Right lobe of liver (tissue), 6 donors: ENCODE results near the gene STX3. TPM values are rescaled to one million over a fixed set of nuclear protein-coding genes. Genes with fewer than 3 reads are reported as not detected.

ENCODE experiments used
- ATAC-seq, 4 donors: fragments of 200-7000 bp; cut with Tn5 transposase; one replicate each; pipeline ENCODE4 v1.9.1; 2020; ENCODE audit warnings: mild to moderate bottlenecking in 4 of 4, moderate library complexity in 4 of 4
- DNase-seq, 3 donors: peaks; one replicate each; pipeline ENCODE4 v3.0.0-alpha.2; 2020
- H3K27ac ChIP-seq, 3 donors: fragments of 200-600 bp; one replicate each; pipeline ENCODE4 v1.8.0; 2022
- H3K27me3 ChIP-seq, 2 donors: fragments of 200-600 bp; one replicate each; pipeline ENCODE4 v1.8.0; 2022
- H3K36me3 ChIP-seq, 4 donors: fragments of 200-600 bp; sonication (generic) in 1 of 4; one replicate each; pipeline versions ENCODE4 v1.5.1 to v1.8.0; 2017 to 2022; ENCODE audit warnings: control low read depth in 1 of 4
- H3K4me1 ChIP-seq, 4 donors: fragments of 200-600 bp; sonication (generic) in 1 of 4; one replicate each; pipeline versions ENCODE4 v1.5.1 to v1.8.0; 2017 to 2022; ENCODE audit warnings: control low read depth in 1 of 4
- H3K4me3 ChIP-seq, 3 donors: fragments of 200-600 bp; one replicate each; pipeline ENCODE4 v1.8.0; 2022
- H3K9me3 ChIP-seq, 4 donors: fragments of 200-600 bp; sonication (generic) in 1 of 4; one replicate each; pipeline versions ENCODE4 v1.5.1 to v1.8.0; 2017 to 2022; ENCODE audit warnings: control low read depth in 1 of 4
- CTCF ChIP-seq, 4 donors: fragments of 200-600 bp in 3 of 4; fragments of 450-650 bp in 1 of 4; IDR thresholded peaks; one replicate each; pipeline versions ENCODE4 v1.5.1 to v1.8.0; 2016 to 2022; ENCODE audit warnings: antibody characterized with exemption in 4 of 4, mild to moderate bottlenecking in 2 of 4
- POLR2A ChIP-seq: fragments of 450-650 bp; IDR thresholded peaks from one replicate; pipeline ENCODE4 v1.6.1; 2017; ENCODE audit warnings: antibody characterized with exemption, mild to moderate bottlenecking
- WGBS: methylation state at CpG from one replicate; pipeline ENCODE4 v1.1.6; 2018; ENCODE audit warnings: low coverage, low lambda C conversion rate; ENCODE audit not compliant: insufficient coverage; ENCODE audit errors: missing lambda C conversion rate; 5-methylcytosine and 5-hydroxymethylcytosine counted together
- intact Hi-C, 2 donors: fragments of 100-400 bp; cut with DNase I; formaldehyde crosslinking; loops; one replicate each; pipeline versions ENCODE4 v1.11.2 to v1.14.1; 2022
- total RNA-seq, 6 experiments: library from RNA; depleted of rRNA in 2 of 6; stranded (reverse); fragments of >200 nt in 2 of 6; fragmentation: NEBNext Ultra II Directional in 3 of 6; extraction: Animal tissue kit (Norgen Biotek cat#: 25700) in 3 of 6; gene quantifications; one replicate each; pipeline versions ENCODE4 v1.1.0 to v1.2.4, GENCODE V29; 2016 to 2023
- donor health status: DM: no; HTN: yes; CAD: no.
- donor health status: DM: no; HTN: no; CAD: no.
- donor health status: DM: no; HTN: no; CAD: no.
- donor health status: DM: no; HTN: yes; CAD: no.
- donor health status: DM: no; HTN: yes; CAD: no.

The STX3 gene
- total RNA-seq, 6 experiments from 2014 or later: 4.5 to 16.5 (median 8.6) TPM

DNA sequence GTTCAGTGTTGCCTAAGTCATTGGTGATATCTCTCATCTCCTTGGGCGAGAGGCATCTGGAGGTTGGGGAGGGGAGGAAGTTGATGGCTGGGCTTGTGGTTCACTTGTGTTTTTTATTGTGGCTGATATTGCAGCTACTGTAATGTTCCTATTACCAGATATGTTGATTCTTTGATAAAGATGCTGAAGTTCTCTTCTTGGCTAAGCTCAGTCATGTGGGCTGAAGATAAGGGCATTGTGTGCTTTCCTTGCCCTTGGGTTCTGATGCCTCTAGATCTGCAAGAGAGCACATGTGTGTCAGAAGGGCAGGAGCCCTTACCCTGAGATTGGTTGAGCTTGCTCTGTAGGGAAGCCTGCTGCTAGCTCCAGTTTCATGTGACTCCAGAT lies 12.0 kb downstream of the STX3 start:
- peaks cover 0 to 4% (median 0%) of the 10 kb centered on the region in 4 donors for H3K4me1 ChIP-seq
- no peaks in the 10 kb centered on the region for H3K36me3 ChIP-seq
- H3K4me3 ChIP-seq: no peak overlapping the region
- DNase-seq (no peak), ATAC-seq (no peak)
- no CpG with 5 or more reads among the region's 1 CpG for WGBS
- intact Hi-C loops: no loop called here
- H3K27ac ChIP-seq: no peak overlapping the region
- TF ChIP-seq CTCF (IDR thresholded peaks at IDR 0.05) (no peak), POLR2A (no peak)
- no peaks in the 10 kb centered on the region for H3K27me3 ChIP-seq
- H3K9me3 ChIP-seq: no peaks in the 10 kb centered on the region

DNA sequence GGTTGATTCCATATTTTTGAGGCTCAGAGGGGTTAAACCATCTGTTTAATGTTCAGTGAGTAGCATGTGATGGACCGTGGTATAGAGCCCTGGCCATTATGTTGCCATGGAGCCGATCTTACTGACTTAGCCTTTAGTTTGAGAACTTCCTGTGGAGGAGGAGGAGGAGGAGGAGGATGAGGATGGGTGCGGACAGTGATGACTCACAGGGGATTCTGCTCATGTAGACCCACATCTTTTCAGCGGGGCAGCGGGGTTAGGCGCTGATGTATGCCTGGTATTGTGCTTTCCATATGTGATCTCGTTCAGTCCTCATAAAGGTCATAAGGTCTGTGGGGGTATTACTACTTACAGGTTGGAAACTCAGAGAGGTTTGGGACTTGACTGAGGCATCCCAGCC lies 13.9 kb downstream of the STX3 start:
- TF ChIP-seq CTCF (IDR thresholded peaks at IDR 0.05): no peak
- no peak for TF ChIP-seq POLR2A
- no peak for ATAC-seq
- H3K36me3 ChIP-seq: peaks cover 0 to 5% (median 0%) of the 10 kb centered on the region in 4 donors
- WGBS: 54% methylated on average over 3 of the region's 7 CpGs
- intact Hi-C loops: no loop called here
- DNase-seq: no peak
- H3K27me3 ChIP-seq: no peaks in the 10 kb centered on the region
- no peaks in the 10 kb centered on the region for H3K9me3 ChIP-seq
- no peak overlapping the region for H3K27ac ChIP-seq
- H3K4me3 ChIP-seq: no peak overlapping the region
- H3K4me1 ChIP-seq: peaks cover 0 to 4% (median 0%) of the 10 kb centered on the region in 4 donors

DNA sequence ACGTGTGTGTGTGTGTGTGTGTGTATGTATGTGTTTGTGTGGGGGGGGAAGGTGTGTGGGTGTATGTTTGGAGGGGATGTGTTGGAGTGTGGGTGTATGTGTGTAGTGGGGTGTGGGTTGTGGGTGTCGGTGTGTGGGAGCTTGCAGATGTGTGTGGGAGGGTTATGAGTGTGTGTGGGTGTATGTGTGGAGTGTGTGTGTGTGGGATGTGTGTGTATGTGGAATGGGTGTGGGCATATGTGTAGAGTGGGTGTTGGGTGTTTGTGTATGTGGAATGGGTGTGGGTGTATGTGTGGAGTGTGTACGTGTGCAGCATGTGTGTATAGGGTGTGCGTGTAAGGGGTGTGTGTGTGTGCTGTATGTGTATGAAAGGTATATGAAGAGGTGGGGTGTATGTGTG lies 14.7 kb downstream of the STX3 start:
- no peak for ATAC-seq
- no peak overlapping the region for H3K4me3 ChIP-seq
- TF ChIP-seq POLR2A (no peak), CTCF (IDR thresholded peaks at IDR 0.05) (no peak)
- no peak overlapping the region for H3K27ac ChIP-seq
- no peaks in the 10 kb centered on the region for H3K27me3 ChIP-seq
- H3K36me3 ChIP-seq: peaks cover 0 to 8% (median 0%) of the 10 kb centered on the region in 4 donors
- H3K4me1 ChIP-seq: peaks cover 0 to 4% (median 0%) of the 10 kb centered on the region in 4 donors
- H3K9me3 ChIP-seq: no peaks in the 10 kb centered on the region
- WGBS: 82% methylated on average over 4 of the region's 4 CpGs
- intact Hi-C loops: no loop called here
- DNase-seq: no peak

DNA sequence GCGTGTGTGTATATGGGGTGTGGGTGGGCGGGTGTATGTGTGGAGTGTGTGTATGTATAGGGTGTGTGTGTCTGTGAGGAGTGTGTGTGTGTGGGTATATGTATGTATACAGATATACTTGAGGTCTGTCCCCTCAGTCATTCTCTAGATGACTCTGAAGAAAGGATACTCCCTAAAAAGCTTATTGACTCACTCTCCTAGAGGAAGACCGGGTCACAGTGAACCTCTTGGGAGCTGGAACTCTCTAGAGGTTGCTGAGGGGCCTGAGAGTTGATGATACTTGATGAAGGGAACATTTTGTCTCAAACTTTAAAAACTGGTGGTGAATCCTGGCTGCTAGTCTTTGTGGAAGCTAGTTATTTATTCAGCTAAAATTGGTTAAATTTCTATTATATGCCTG lies 15.1 kb downstream of the STX3 start:
- Histone ChIP-seq H3K36me3 (peaks cover 0 to 8% (median 0%) of the 10 kb centered on the region in 4 donors), H3K4me3 (no peak overlapping the region), H3K27ac (no peak overlapping the region), H3K4me1 (peaks cover 0 to 4% (median 0%) of the 10 kb centered on the region in 4 donors), H3K27me3 (no peaks in the 10 kb centered on the region), H3K9me3 (no peaks in the 10 kb centered on the region)
- no peak for ATAC-seq
- no peak for TF ChIP-seq POLR2A
- TF ChIP-seq CTCF (IDR thresholded peaks at IDR 0.05): no peak
- no peak for DNase-seq
- intact Hi-C loops: no loop called here
- 87% methylated on average over 3 of the region's 3 CpGs for WGBS

DNA sequence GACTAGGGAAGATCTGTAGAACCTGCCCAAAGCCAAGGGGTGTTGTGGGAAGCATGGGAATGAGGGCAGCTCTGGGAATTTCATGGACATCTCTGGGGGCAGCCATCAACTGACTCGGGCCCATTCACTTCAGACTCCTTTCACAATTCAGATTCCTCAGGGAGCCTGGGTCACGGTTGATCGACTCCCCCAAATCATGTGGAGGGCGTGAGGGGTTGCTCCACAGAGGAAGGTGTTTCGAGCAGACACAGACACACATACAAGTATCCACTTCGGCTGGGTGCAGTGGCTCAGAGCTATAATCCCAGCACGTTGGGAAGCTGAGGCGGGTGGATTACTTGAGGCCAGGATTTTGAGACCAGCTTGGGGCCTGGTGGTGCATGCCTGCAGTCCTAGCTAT lies 15.7 kb downstream of the STX3 start:
- H3K4me3 ChIP-seq: no peak overlapping the region
- peaks cover 0 to 4% (median 0%) of the 10 kb centered on the region in 4 donors for H3K4me1 ChIP-seq
- 96% methylated on average over 5 of the region's 8 CpGs for WGBS
- no peak for TF ChIP-seq CTCF (IDR thresholded peaks at IDR 0.05)
- no peak for TF ChIP-seq POLR2A
- intact Hi-C loops: no loop called here
- DNase-seq (no peak), ATAC-seq (no peak)
- H3K36me3 ChIP-seq: peaks cover 0 to 8% (median 0%) of the 10 kb centered on the region in 4 donors
- H3K27me3 ChIP-seq: no peaks in the 10 kb centered on the region
- H3K27ac ChIP-seq: no peak overlapping the region
- no peaks in the 10 kb centered on the region for H3K9me3 ChIP-seq
